HG03060 (cell line): ENCODE data around the gene HTR2B.

Experiments
- ATAC-seq: cut with Tn5 transposase; IDR thresholded peaks from one replicate; pipeline ENCODE4 v1.9.1; 2021; ENCODE audit warnings: low read depth, moderate number of reproducible peaks; ENCODE audit not compliant: unreplicated experiment

The HTR2B gene

GRCh38 chr2:231134910-231135655 is 10.2 kb upstream of the HTR2B start:
- no peak for ATAC-seq

GRCh38 chr2:231133365-231134099 is 8.7 kb upstream of the HTR2B start:
- no peak for ATAC-seq

- ATAC-seq: no peak
These were observed 7.3 kb upstream of the HTR2B start for GRCh38 chr2:231132129-231132528.

GRCh38 chr2:231130336-231131056 is 5.7 kb upstream of the HTR2B start:
- ATAC-seq: no peak

DNA sequence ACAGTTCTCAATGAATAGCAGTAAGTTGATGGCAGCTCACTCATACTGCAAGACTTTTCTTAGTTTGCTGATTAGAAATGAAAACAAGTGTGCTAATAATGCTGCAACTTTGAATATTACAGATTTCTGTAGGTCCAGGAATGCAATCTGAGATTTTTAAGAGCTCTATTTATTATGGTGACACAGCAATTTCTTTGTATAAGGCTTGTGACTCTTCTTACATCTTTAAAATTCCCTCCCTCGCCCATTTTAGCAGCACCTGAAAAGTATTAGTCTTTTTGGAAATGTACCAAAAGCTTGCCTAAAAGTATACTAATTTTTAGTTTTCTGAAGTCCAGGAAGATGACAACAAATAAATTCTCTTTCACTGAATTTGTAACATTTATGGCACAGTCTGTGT is 4.4 kb upstream of the HTR2B start:
- no peak for ATAC-seq

- no peak for ATAC-seq
These were observed 3.7 kb upstream of the HTR2B start for GRCh38 chr2:231128541-231128940.

- no peak for ATAC-seq
These were observed 3.1 kb upstream of the HTR2B start for GRCh38 chr2:231127936-231128335.

DNA sequence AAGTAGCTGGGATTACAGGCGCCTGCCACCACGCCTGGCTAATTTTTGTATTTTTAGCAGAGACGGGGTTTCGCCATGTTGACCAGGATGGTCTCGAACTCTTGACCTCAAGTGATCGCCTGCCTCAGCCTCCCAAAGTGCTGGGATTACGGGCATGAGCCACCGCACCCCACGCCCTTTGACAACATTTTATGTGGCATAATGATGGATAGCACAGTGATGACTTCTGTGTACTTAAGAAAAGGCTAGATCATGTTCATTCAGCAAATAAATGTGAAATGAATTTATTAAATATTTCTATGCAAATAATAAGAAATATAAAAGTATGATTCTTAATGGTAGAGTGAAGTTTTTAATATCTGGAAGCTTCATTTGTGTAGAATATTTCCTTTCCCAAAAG is 2.6 kb upstream of the HTR2B start:
- no peak for ATAC-seq

- no peak for ATAC-seq
These were observed 1.3 kb upstream of the HTR2B start for GRCh38 chr2:231126123-231126522.

GRCh38 chr2:231123362-231123898 is 1.4 kb downstream of the HTR2B start:
- no peak for ATAC-seq

DNA sequence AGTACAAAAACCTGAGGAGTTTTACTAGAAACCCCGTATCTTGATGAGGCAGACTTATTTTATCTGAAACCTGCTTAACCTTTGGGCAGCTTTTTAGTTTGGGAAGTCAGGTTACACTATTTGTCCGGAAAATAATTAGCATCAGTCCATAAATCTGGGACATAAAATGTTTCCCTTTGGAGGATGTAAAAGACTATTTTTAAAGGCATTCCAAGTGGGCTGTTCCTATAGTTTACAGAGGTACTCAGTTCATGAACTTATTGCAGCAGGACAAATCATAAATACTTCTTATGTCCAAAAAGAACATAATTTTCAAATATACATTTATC is 6.3 kb downstream of the HTR2B start:
- ATAC-seq: no peak

GRCh38 chr2:231117922-231118613 is 6.8 kb downstream of the HTR2B start:
- ATAC-seq: no peak

- ATAC-seq: no peak
These were observed 7.7 kb downstream of the HTR2B start for GRCh38 chr2:231117148-231117547.

- no peak for ATAC-seq
These were observed 9.2 kb downstream of the HTR2B start for GRCh38 chr2:231115651-231116050.

DNA sequence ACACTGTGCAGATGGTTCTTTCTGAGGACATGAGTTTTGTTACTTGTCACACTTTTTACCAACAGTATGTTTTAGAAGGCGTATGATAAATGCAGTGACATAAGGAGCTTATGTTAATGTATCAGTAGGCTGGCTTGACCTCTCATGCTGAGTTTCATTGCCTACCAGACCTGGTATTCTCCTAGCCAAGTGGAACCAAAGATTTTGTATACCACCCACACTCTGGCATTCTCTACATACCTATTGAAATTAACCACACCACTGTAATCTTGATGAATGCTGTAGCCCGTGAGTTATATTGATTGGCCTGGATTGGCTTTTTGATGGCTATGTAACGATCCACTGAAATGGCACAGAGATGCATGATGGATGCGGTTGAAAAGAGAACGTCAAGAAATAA is 11.4 kb downstream of the HTR2B start:
- ATAC-seq: no peak

DNA sequence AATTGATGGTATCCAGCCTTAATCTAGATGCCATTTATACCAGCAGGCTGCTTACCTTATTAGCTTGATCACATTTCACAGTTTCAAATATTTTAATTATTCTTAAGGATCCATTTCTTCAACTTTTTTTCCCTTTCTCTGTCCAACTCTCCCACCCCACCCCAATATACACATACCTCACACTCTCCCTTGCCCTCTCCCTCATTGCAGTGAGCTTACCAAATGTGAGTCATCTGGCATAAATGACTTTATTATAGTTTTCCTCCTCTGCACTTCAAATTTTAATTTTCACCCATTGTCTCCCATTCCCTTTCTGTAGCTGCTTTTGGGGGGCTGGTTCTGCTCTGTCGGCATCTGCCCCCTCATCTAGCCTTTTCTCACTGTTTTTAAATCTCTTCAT is 12.9 kb downstream of the HTR2B start:
- ATAC-seq: no peak

DNA sequence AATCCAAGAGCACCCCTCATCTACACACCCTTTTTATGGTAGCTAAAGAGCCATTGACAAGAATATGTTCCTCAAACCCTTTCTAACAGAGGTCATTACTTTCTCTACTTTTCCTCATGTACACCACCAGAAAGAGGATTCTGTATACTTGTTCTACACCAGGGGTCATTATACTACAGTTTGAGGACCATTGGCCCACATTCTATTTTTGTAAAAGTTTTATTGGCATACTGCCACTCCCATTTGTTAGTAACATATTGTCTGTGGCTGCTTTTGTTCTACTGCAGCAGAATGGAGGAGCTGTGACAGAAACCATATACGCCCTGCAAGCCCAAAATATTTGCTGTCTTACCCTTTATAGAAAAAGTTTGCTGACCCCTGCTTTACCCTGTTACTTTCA is 14.3 kb downstream of the HTR2B start:
- ATAC-seq: no peak

DNA sequence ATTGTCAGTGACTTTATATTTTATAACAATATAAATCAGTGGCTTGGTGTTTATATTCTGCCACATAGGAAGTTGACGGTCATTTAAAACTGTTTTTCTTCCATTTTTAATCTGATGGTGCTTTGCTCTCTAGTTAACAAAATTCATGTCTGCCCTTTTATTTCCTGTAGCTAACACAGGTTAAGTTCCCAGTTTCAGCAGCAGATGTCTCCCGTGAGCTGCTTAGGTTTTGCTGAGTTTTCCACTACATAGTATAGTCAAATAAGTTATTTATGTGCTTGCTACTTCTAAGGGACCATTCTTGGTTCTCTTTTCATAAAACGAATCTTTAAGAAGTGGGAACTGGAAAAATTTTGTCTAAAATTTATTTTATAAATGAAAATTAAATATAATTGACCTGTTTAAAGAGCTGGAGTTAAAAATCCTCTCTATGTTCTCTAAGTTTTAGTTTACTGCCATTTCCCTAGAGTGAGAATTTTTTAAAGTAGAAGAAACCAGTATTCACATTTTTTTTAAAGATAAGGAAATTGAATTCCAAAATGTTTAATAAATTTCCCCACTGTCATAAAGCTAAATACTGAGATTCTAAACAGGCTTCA is 20.6 kb downstream of the HTR2B start:
- ATAC-seq: peak; percentile 63

GRCh38 chr2:231102772-231103171 is 22.1 kb downstream of the HTR2B start:
- no peak for ATAC-seq

DNA sequence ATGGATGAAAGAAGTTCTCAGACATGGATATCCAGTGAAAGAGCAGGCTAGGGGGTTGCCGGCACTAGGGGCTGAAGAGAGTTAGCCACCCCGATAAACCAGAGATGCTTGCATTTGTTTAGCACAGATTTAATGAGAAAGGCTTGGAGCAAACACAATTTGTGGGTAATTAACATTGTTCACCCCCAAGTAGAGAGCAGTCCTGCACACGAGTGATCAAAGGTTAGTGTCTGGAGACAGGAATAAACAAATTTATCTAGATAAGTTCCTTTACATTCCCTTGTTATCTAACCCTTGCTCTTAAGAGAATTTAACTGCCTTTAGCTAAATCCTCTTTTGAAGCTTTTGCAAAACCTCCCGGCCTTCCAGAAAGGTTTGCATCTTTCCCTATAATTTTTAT is 23.9 kb downstream of the HTR2B start:
- ATAC-seq: no peak
